SK-N-SH (cell line): Measurements from ENCODE around the gene F5. TPM values are rescaled to one million over a fixed set of nuclear protein-coding genes. Genes with fewer than 3 reads are reported as not detected.
A peak's percentile ranks its signal among the peaks of the same experiment; 100 is the strongest.

Source experiments
- CTCF ChIA-PET: fragments of 300-600, 350-600 bp; formaldehyde crosslinking; extraction: SDS; loops from one replicate; lab custom pipeline; 2021; lab: Yijun Ruan, JAX
- POLR2A ChIA-PET: fragments of 350-600 bp; sonication (Branson Sonifier 250); formaldehyde crosslinking; extraction: SDS; loops from one replicate; lab custom pipeline; 2020; ENCODE audit warnings: antibody characterized with exemption, inconsistent platforms; lab: Yijun Ruan, JAX
- DNase-seq: peaks from one replicate; pipeline ENCODE4 v3.0.0; 2012
- H2AFZ ChIP-seq: fragments of 200-600 bp; sonication (generic); 2 replicates; pipeline ENCODE4 v1.8.1; 2016; ENCODE audit warnings: antibody characterized with exemption, mild to moderate bottlenecking, low read depth
- H3F3A ChIP-seq: fragments of 200-600 bp; sonication (generic); replicated peaks from 2 replicates; pipeline ENCODE3; 2016; ENCODE audit warnings: antibody characterized with exemption, mild to moderate bottlenecking; ENCODE audit not compliant: insufficient read depth
- H3K27ac ChIP-seq, 2 experiments: fragments of 200-500 bp in 1 of 2; fragments of 200-600 bp in 1 of 2; sonication (Bioruptor generic) in 1 of 2; sonication (generic), shearing (Covaris generic) in 1 of 2; 2 replicates each; pipeline versions ENCODE4 v1.5.1 to v1.6.1; 2014 to 2016; ENCODE audit warnings: low read depth in 2 of 2, inconsistent platforms in 1 of 2, low read length in 1 of 2, mild to moderate bottlenecking in 1 of 2, mixed read lengths in 1 of 2
- H3K27me3 ChIP-seq: fragments of 200-600 bp; sonication (generic), shearing (Covaris generic); 2 replicates; pipeline ENCODE4 v1.6.1; 2016; ENCODE audit warnings: mixed run types; ENCODE audit not compliant: insufficient read depth
- H3K36me3 ChIP-seq, 2 experiments: fragments of 200-500 bp in 1 of 2; fragments of 200-600 bp in 1 of 2; sonication (Bioruptor generic) in 1 of 2; sonication (generic) in 1 of 2; replicated peaks in 1 of 2; 2 replicates each; pipeline versions ENCODE3 to v1.5.1; 2014 to 2016; ENCODE audit warnings: low read length in 1 of 2, mild to moderate bottlenecking in 1 of 2; ENCODE audit not compliant: insufficient read depth in 2 of 2, control insufficient read depth in 1 of 2
- H3K4me1 ChIP-seq, 2 experiments: fragments of 200-500 bp in 1 of 2; fragments of 200-600 bp in 1 of 2; sonication (Bioruptor generic) in 1 of 2; sonication (generic), shearing (Covaris generic) in 1 of 2; 2 replicates each; pipeline versions ENCODE4 v1.5.1 to v1.6.1; 2014 to 2016; ENCODE audit warnings: low read depth in 1 of 2, low read length in 1 of 2, mixed run types in 1 of 2; ENCODE audit not compliant: insufficient read depth in 2 of 2, control insufficient read depth in 1 of 2
- H3K4me2 ChIP-seq: fragments of 200-600 bp; sonication (generic), shearing (Covaris generic); 2 replicates; pipeline ENCODE4 v1.6.1; 2017; ENCODE audit warnings: mixed run types
- H3K4me3 ChIP-seq, 2 experiments: fragments of 200-500 bp in 1 of 2; fragments of 200-600 bp in 1 of 2; sonication (Bioruptor generic) in 1 of 2; sonication (generic), shearing (Covaris generic) in 1 of 2; 2 replicates each; pipeline versions ENCODE4 v1.5.1 to v1.8.1; 2014 to 2016; ENCODE audit warnings: low read depth in 2 of 2, inconsistent platforms in 1 of 2, low read length in 1 of 2, mild to moderate bottlenecking in 1 of 2, mixed read lengths in 1 of 2, moderate library complexity in 1 of 2
- H3K79me2 ChIP-seq: fragments of 200-600 bp; sonication (generic); 2 replicates; pipeline ENCODE4 v1.8.1; 2017; ENCODE audit warnings: mild to moderate bottlenecking; ENCODE audit not compliant: insufficient read depth
- H3K9ac ChIP-seq: fragments of 200-600 bp; sonication (generic); 2 replicates; pipeline ENCODE4 v1.6.1; 2017; ENCODE audit warnings: mixed run types
- H3K9me2 ChIP-seq: fragments of 200-600 bp; sonication (generic); 2 replicates; pipeline ENCODE4 v1.6.1; 2017; ENCODE audit warnings: mixed run types
- H3K9me3 ChIP-seq: fragments of 200-600 bp; sonication (generic); 2 replicates; pipeline ENCODE4 v1.6.1; 2017; ENCODE audit warnings: mixed run types, mild to moderate bottlenecking, moderate library complexity
- H4K20me1 ChIP-seq: fragments of 200-600 bp; sonication (generic); 2 replicates; pipeline ENCODE4 v1.6.1; 2017; ENCODE audit warnings: mild to moderate bottlenecking, mixed run types; ENCODE audit not compliant: insufficient read depth
- ELF1 ChIP-seq: IDR thresholded peaks from 2 replicates; pipeline ENCODE4 v1.4.0; 2012
- EP300 ChIP-seq, 2 experiments: IDR thresholded peaks; 2 replicates each; pipeline versions ENCODE4 v1.4.0 to v1.6.1; 2012; ENCODE audit warnings: borderline replicate concordance in 1 of 2, low read depth in 1 of 2, low read length in 1 of 2
- FOSL2 ChIP-seq: IDR thresholded peaks from 2 replicates; pipeline ENCODE4 v1.4.0; 2012; ENCODE audit warnings: low read depth, mild to moderate bottlenecking, moderate library complexity, borderline replicate concordance
- FOXJ3 ChIP-seq: sonication (generic); formaldehyde crosslinking; IDR thresholded peaks from 2 replicates; pipeline ENCODE4 v1.5.1; 2020; ENCODE audit warnings: mild to moderate bottlenecking, missing genetic modification reagents
- FOXM1 ChIP-seq: IDR thresholded peaks from 2 replicates; pipeline ENCODE4 v1.4.0; 2012; ENCODE audit warnings: low read depth, mild to moderate bottlenecking
- IRF3 ChIP-seq: fragments of 150-350 bp; IDR thresholded peaks from 2 replicates; pipeline ENCODE4 v1.6.1; 2016; ENCODE audit warnings: mild to moderate bottlenecking, low read depth, low read length
- NFIC ChIP-seq: IDR thresholded peaks from 2 replicates; pipeline ENCODE4 v1.4.0; 2012; ENCODE audit warnings: borderline replicate concordance
- RCOR1 ChIP-seq: fragments of 150-350 bp; IDR thresholded peaks from 2 replicates; pipeline ENCODE4 v1.6.1; 2017; ENCODE audit warnings: antibody characterized with exemption, low read length
- RXRA ChIP-seq: IDR thresholded peaks from 2 replicates; pipeline ENCODE4 v1.4.0; 2012; ENCODE audit warnings: low read depth, mild to moderate bottlenecking, borderline replicate concordance
- TAF1 ChIP-seq: IDR thresholded peaks from 2 replicates; pipeline ENCODE4 v1.6.1; 2012; ENCODE audit warnings: low read depth, mild to moderate bottlenecking, low read length, moderate library complexity, borderline replicate concordance
- WGBS: methylation state at CpG from one replicate; pipeline ENCODE4 v1.1.6; 2017; ENCODE audit warnings: low lambda C conversion rate; 5-methylcytosine and 5-hydroxymethylcytosine counted together
- polyA plus RNA-seq, 3 experiments: library from polyadenylated mRNA; depleted of rRNA; stranded (reverse); fragments of >200 nt; gene quantifications; 2 replicates each; pipeline ENCODE4 v1.2.3, GENCODE V29; 2012
- TF ChIP-seq, protein P1 (sequence below): IDR thresholded peaks from 2 replicates; pipeline ENCODE4 v1.4.0; 2012; ENCODE audit warnings: low read depth

Gene F5
- polyA plus RNA-seq, 1 of the 3 experiments (the other 2 are of a cell fraction) = under 0.01 TPM

- ChIA-PET CTCF (no interaction called here), POLR2A (no interaction called here)
- Histone ChIP-seq H3K27ac (no peak overlapping the region), H3K36me3 (no peaks in the 10 kb centered on the region), H3K27me3 (peaks cover 19% of the 10 kb centered on the region; the same call in 1 of the 2 replicates), H2AFZ (no peak overlapping the region), H3K4me1 (peaks cover 0 to 8% of the 10 kb centered on the region in 2 experiments; a peak in 1 of 4 replicates), H4K20me1 (no peaks in the 10 kb centered on the region), H3K4me3 (no peak overlapping the region), H3K9ac (no peak overlapping the region), H3K9me2 (no peaks in the 10 kb centered on the region), H3K79me2 (no peaks in the 10 kb centered on the region), H3K9me3 (no peaks in the 10 kb centered on the region), H3K4me2 (no peak overlapping the region), H3F3A (no peaks in the 10 kb centered on the region)
- DNase-seq = no peak
- TF ChIP-seq RCOR1 = no peak
- no peak for TF ChIP-seq NFIC
- no peak for TF ChIP-seq EP300 (IDR thresholded peaks at IDR 0.05; ENCODE audit: borderline replicate concordance in 1 of 2, low read depth in 1 of 2, low read length in 1 of 2)
- no peak for TF ChIP-seq ELF1
- no peak for TF ChIP-seq IRF3
- no peak for TF ChIP-seq RXRA
- TF ChIP-seq FOXM1 = no peak
- TF ChIP-seq, protein P1, sequence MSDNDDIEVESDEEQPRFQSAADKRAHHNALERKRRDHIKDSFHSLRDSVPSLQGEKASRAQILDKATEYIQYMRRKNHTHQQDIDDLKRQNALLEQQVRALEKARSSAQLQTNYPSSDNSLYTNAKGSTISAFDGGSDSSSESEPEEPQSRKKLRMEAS = no peak
- WGBS = 0% methylated on average over 1 of the region's 1 CpG
Measured at GRCh38 chr1:169588112-169588511, 1.8 kb upstream of the F5 start.

DNA sequence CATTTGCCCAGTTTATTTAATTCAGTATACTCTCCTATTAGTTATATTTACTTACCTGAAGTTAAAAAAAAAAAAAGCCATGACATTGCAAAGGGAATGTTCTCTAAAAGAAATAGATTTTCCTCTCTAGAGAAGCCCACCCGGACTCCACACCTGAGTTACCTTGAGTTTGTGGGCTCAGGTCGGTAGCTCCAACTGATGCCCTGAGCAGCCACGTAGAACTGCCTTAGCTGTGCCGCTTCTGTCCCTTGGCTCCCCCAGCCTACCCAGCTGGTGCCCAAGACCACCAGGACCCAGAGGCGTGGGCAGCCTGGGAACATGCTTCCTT is 250 bp downstream of the F5 start:
- WGBS = 8% methylated on average over 4 of the region's 5 CpGs
- Histone ChIP-seq H3K9me2 (no peaks in the 10 kb centered on the region), H3K27me3 (peaks cover 24% of the 10 kb centered on the region; the same call in 1 of the 2 replicates), H3K4me1 (peaks cover 0 to 8% of the 10 kb centered on the region in 2 experiments; a peak in 1 of 4 replicates), H3K4me3 (peak overlapping the region; percentile 30 to 52), H3K27ac (no peak overlapping the region), H3F3A (no peaks in the 10 kb centered on the region), H4K20me1 (no peaks in the 10 kb centered on the region), H3K79me2 (no peaks in the 10 kb centered on the region), H3K9ac (no peak overlapping the region), H3K9me3 (no peaks in the 10 kb centered on the region), H2AFZ (no peak overlapping the region), H3K4me2 (peak overlapping the region; percentile 75), H3K36me3 (no peaks in the 10 kb centered on the region)
- DNase-seq = no peak
- no peak for TF ChIP-seq TAF1
- ChIA-PET POLR2A (no interaction called here), CTCF (interaction anchor here (0.6 to 2.0 kb wide), 16 partner anchors 9 to 224 kb away, joined by 3 to 11 read pairs (median 4); no protein-coding TSS in a partner anchor)

- Histone ChIP-seq H3K4me1 (peaks cover 0 to 8% of the 10 kb centered on the region in 2 experiments; a peak in 1 of 4 replicates), H3F3A (no peaks in the 10 kb centered on the region), H3K9me3 (no peaks in the 10 kb centered on the region), H3K27me3 (peaks cover 19% of the 10 kb centered on the region; the same call in 1 of the 2 replicates), H3K9ac (no peak overlapping the region), H3K79me2 (no peaks in the 10 kb centered on the region), H4K20me1 (no peaks in the 10 kb centered on the region), H3K27ac (no peak overlapping the region), H3K36me3 (no peaks in the 10 kb centered on the region), H3K9me2 (no peaks in the 10 kb centered on the region), H3K4me2 (no peak overlapping the region), H2AFZ (no peak overlapping the region), H3K4me3 (no peak overlapping the region)
- ChIA-PET POLR2A (no interaction called here), CTCF (interaction anchor here (1.9 kb wide), 1 partner anchor 17 kb away, joined by 9 read pairs; no protein-coding TSS in a partner anchor)
- TF ChIP-seq FOXJ3 (no peak), FOSL2 (no peak)
- DNase-seq = no peak
Measured at GRCh38 chr1:169585181-169585580, 1.1 kb downstream of the F5 start.
